Stimulated activated CD8-positive, alpha-beta memory T cell treated with anti-CD3 and anti-CD28 coated beads, Interleukin-7, amount 100 ng/mL, for 1 hour (primary cell): ENCODE measurements around the gene TULP4.

Experiments used
- DNase-seq, 2 donors: peaks; one replicate each; pipeline ENCODE4 v3.0.0-alpha.2; 2020; ENCODE audit warnings: low read depth in 2 of 2

TULP4 gene

GRCh38 chr6:158358450-158359077, 46.3 kb downstream of the TULP4 start:
- no peak for DNase-seq

GRCh38 chr6:158361068-158361467, 48.8 kb downstream of the TULP4 start:
- DNase-seq: no peak

GRCh38 chr6:158361961-158362669, 49.9 kb downstream of the TULP4 start:
- DNase-seq: no peak

- DNase-seq: no peak
Observed at GRCh38 chr6:158366363-158366762, 54.1 kb downstream of the TULP4 start.

- no peak for DNase-seq
Observed at GRCh38 chr6:158367816-158368215, 55.6 kb downstream of the TULP4 start.

- no peak for DNase-seq
Observed at GRCh38 chr6:158369241-158369640, 57.0 kb downstream of the TULP4 start.

- no peak for DNase-seq
Observed at GRCh38 chr6:158370805-158371204, 58.5 kb downstream of the TULP4 start.

GRCh38 chr6:158371261-158371660, 59.0 kb downstream of the TULP4 start:
- no peak for DNase-seq

- DNase-seq: no peak
Observed at GRCh38 chr6:158372574-158372973, 60.3 kb downstream of the TULP4 start.

- no peak for DNase-seq
Observed at GRCh38 chr6:158373214-158373613, 60.9 kb downstream of the TULP4 start.

GRCh38 chr6:158374020-158374419, 61.8 kb downstream of the TULP4 start:
- no peak for DNase-seq

- no peak for DNase-seq
Observed at GRCh38 chr6:158376631-158377081, 64.4 kb downstream of the TULP4 start.

- no peak for DNase-seq
Observed at GRCh38 chr6:158377860-158378259, 65.6 kb downstream of the TULP4 start.

- no peak for DNase-seq
Observed at GRCh38 chr6:158379336-158379735, 67.1 kb downstream of the TULP4 start.

GRCh38 chr6:158381214-158381613, 68.9 kb downstream of the TULP4 start:
- no peak for DNase-seq

- DNase-seq: no peak
Observed at GRCh38 chr6:158382491-158382890, 70.2 kb downstream of the TULP4 start.

- DNase-seq: no peak
Observed at GRCh38 chr6:158383057-158383456, 70.8 kb downstream of the TULP4 start.

GRCh38 chr6:158383542-158383941, 71.3 kb downstream of the TULP4 start:
- no peak for DNase-seq

GRCh38 chr6:158384671-158385110, 72.4 kb downstream of the TULP4 start:
- no peak for DNase-seq

- DNase-seq: no peak
Observed at GRCh38 chr6:158387036-158387435, 74.8 kb downstream of the TULP4 start.

GRCh38 chr6:158387578-158387977, 75.3 kb downstream of the TULP4 start:
- no peak for DNase-seq

GRCh38 chr6:158388727-158389126, 76.5 kb downstream of the TULP4 start:
- DNase-seq: no peak

GRCh38 chr6:158389193-158389919, 77.1 kb downstream of the TULP4 start:
- no peak for DNase-seq
